IPS-18a (cell line): ENCODE data around the gene ADORA1.

ENCODE experiments used
- H3K27ac ChIP-seq: one replicate; pipeline ENCODE4 v1.5.1; 2013; ENCODE audit warnings: low read length
- H3K27me3 ChIP-seq: one replicate; pipeline ENCODE4 v1.6.1; 2013; ENCODE audit warnings: mild to moderate bottlenecking, low read length; ENCODE audit not compliant: control insufficient read depth, insufficient read depth
- H3K36me3 ChIP-seq: one replicate; pipeline ENCODE4 v1.6.1; 2013; ENCODE audit warnings: low read depth, low read length; ENCODE audit not compliant: control insufficient read depth
- H3K4me1 ChIP-seq: one replicate; pipeline ENCODE4 v1.6.1; 2013; ENCODE audit warnings: low read depth, low read length; ENCODE audit not compliant: control insufficient read depth
- H3K4me3 ChIP-seq: one replicate; pipeline ENCODE4 v1.5.1; 2013; ENCODE audit warnings: low read length
- H3K9ac ChIP-seq: one replicate; pipeline ENCODE4 v1.6.1; 2013; ENCODE audit warnings: mild to moderate bottlenecking, low read length, moderate library complexity
- H3K9me3 ChIP-seq: one replicate; pipeline ENCODE4 v1.6.1; 2013; ENCODE audit warnings: low read depth, low read length; ENCODE audit not compliant: control insufficient read depth

ADORA1 gene

GRCh38 chr1:203168256-203168786 is 40.8 kb downstream of the ADORA1 start:
- no peaks in the 10 kb centered on the region for H3K9me3 ChIP-seq
- H3K4me1 ChIP-seq = no peaks in the 10 kb centered on the region
- no peak overlapping the region for H3K9ac ChIP-seq
- no peak overlapping the region for H3K27ac ChIP-seq
- H3K4me3 ChIP-seq = no peak overlapping the region
- H3K27me3 ChIP-seq = no peaks in the 10 kb centered on the region
- H3K36me3 ChIP-seq = no peaks in the 10 kb centered on the region

GRCh38 chr1:203168991-203169390 is 41.5 kb downstream of the ADORA1 start:
- Histone ChIP-seq H3K4me1 (no peaks in the 10 kb centered on the region), H3K4me3 (no peak overlapping the region), H3K27me3 (no peaks in the 10 kb centered on the region), H3K9ac (no peak overlapping the region), H3K27ac (no peak overlapping the region), H3K9me3 (no peaks in the 10 kb centered on the region), H3K36me3 (no peaks in the 10 kb centered on the region)

- no peak overlapping the region for H3K27ac ChIP-seq
- H3K36me3 ChIP-seq = no peaks in the 10 kb centered on the region
- H3K4me3 ChIP-seq = no peak overlapping the region
- no peak overlapping the region for H3K9ac ChIP-seq
- no peaks in the 10 kb centered on the region for H3K9me3 ChIP-seq
- H3K27me3 ChIP-seq = no peaks in the 10 kb centered on the region
- no peaks in the 10 kb centered on the region for H3K4me1 ChIP-seq
These were observed 42.4 kb downstream of the ADORA1 start for GRCh38 chr1:203169770-203170520.

GRCh38 chr1:203170625-203171330 is 43.3 kb downstream of the ADORA1 start:
- H3K4me1 ChIP-seq = no peaks in the 10 kb centered on the region
- no peaks in the 10 kb centered on the region for H3K9me3 ChIP-seq
- no peak overlapping the region for H3K27ac ChIP-seq
- no peak overlapping the region for H3K9ac ChIP-seq
- no peak overlapping the region for H3K4me3 ChIP-seq
- no peaks in the 10 kb centered on the region for H3K36me3 ChIP-seq
- H3K27me3 ChIP-seq = no peaks in the 10 kb centered on the region

- no peaks in the 10 kb centered on the region for H3K36me3 ChIP-seq
- no peaks in the 10 kb centered on the region for H3K9me3 ChIP-seq
- no peak overlapping the region for H3K9ac ChIP-seq
- H3K4me1 ChIP-seq = no peaks in the 10 kb centered on the region
- H3K4me3 ChIP-seq = no peak overlapping the region
- no peaks in the 10 kb centered on the region for H3K27me3 ChIP-seq
- no peak overlapping the region for H3K27ac ChIP-seq
These were observed 44.0 kb downstream of the ADORA1 start for GRCh38 chr1:203171341-203172183.

GRCh38 chr1:203172184-203173010 is 44.9 kb downstream of the ADORA1 start:
- Histone ChIP-seq H3K4me3 (no peak overlapping the region), H3K9me3 (no peaks in the 10 kb centered on the region), H3K36me3 (no peaks in the 10 kb centered on the region), H3K9ac (no peak overlapping the region), H3K4me1 (peaks cover 5% of the 10 kb centered on the region), H3K27me3 (no peaks in the 10 kb centered on the region), H3K27ac (no peak overlapping the region)

GRCh38 chr1:203173011-203173555 is 45.6 kb downstream of the ADORA1 start:
- H3K9ac ChIP-seq = no peak overlapping the region
- no peaks in the 10 kb centered on the region for H3K9me3 ChIP-seq
- H3K36me3 ChIP-seq = no peaks in the 10 kb centered on the region
- no peak overlapping the region for H3K27ac ChIP-seq
- H3K27me3 ChIP-seq = no peaks in the 10 kb centered on the region
- no peak overlapping the region for H3K4me3 ChIP-seq
- H3K4me1 ChIP-seq = peaks cover 12% of the 10 kb centered on the region

- H3K36me3 ChIP-seq = no peaks in the 10 kb centered on the region
- peaks cover 16% of the 10 kb centered on the region for H3K4me1 ChIP-seq
- no peak overlapping the region for H3K27ac ChIP-seq
- no peaks in the 10 kb centered on the region for H3K27me3 ChIP-seq
- H3K9ac ChIP-seq = no peak overlapping the region
- H3K9me3 ChIP-seq = no peaks in the 10 kb centered on the region
- no peak overlapping the region for H3K4me3 ChIP-seq
These were observed 46.0 kb downstream of the ADORA1 start for GRCh38 chr1:203173566-203173965.

GRCh38 chr1:203174324-203174985 is 46.9 kb downstream of the ADORA1 start:
- Histone ChIP-seq H3K4me1 (peaks cover 18% of the 10 kb centered on the region), H3K4me3 (no peak overlapping the region), H3K9ac (no peak overlapping the region), H3K27me3 (no peaks in the 10 kb centered on the region), H3K9me3 (no peaks in the 10 kb centered on the region), H3K27ac (no peak overlapping the region), H3K36me3 (no peaks in the 10 kb centered on the region)

GRCh38 chr1:203175237-203175826 is 47.8 kb downstream of the ADORA1 start, which contains the start of gene MYBPH:
Gene MYBPH, minus strand, starts transcription at chr1:203175826. Its CDS starts 71 bp downstream, at chr1:203175755.
- no peak within 1 kb of the TSS for H3K4me3 ChIP-seq
- H3K27me3 ChIP-seq = no peaks in the 10 kb centered on the region
- H3K4me1 ChIP-seq = peaks cover 18% of the 10 kb centered on the region
- H3K9ac ChIP-seq = no peak within 1 kb of the TSS
- no peaks in the 10 kb centered on the region for H3K36me3 ChIP-seq
- H3K9me3 ChIP-seq = no peaks in the 10 kb centered on the region
- H3K27ac ChIP-seq = no peak within 1 kb of the TSS
